GM19463 (cell line): ENCODE measurements around the gene PRM1.

Experiments
- ATAC-seq: cut with Tn5 transposase; IDR thresholded peaks from one replicate; pipeline ENCODE4 v1.9.1; 2021; ENCODE audit warnings: mild to moderate bottlenecking, moderate library complexity; ENCODE audit not compliant: unreplicated experiment

PRM1 gene

GRCh38 chr16:11280616-11281522, at the start of gene PRM1:
Gene PRM1 (minus strand): TSS chr16:11281330. CDS start chr16:11281238, 92 bp downstream.
- ATAC-seq, result no peak

- no peak for ATAC-seq
These were observed 49.6 kb upstream of the PRM1 start for GRCh38 chr16:11330526-11331237.

- ATAC-seq, result no peak
These were observed 48.8 kb upstream of the PRM1 start for GRCh38 chr16:11329891-11330290.

- ATAC-seq, result no peak
These were observed 48.0 kb upstream of the PRM1 start for GRCh38 chr16:11329071-11329491.

- ATAC-seq, result peak; percentile 80
These were observed 47.3 kb upstream of the PRM1 start for GRCh38 chr16:11328172-11329070.

GRCh38 chr16:11327277-11328171, 46.4 kb upstream of the PRM1 start:
- no peak for ATAC-seq

- no peak for ATAC-seq
These were observed 45.7 kb upstream of the PRM1 start for GRCh38 chr16:11326737-11327276.

GRCh38 chr16:11326084-11326736, 45.1 kb upstream of the PRM1 start:
- ATAC-seq, result no peak

GRCh38 chr16:11325404-11326083, 44.4 kb upstream of the PRM1 start:
- ATAC-seq, result no peak

- ATAC-seq, result no peak
These were observed 42.6 kb upstream of the PRM1 start for GRCh38 chr16:11323551-11324336.

- ATAC-seq, result no peak
These were observed 41.7 kb upstream of the PRM1 start for GRCh38 chr16:11322823-11323222.

- ATAC-seq, result no peak
These were observed 40.5 kb upstream of the PRM1 start for GRCh38 chr16:11321662-11322061.

- no peak for ATAC-seq
These were observed 39.0 kb upstream of the PRM1 start for GRCh38 chr16:11320170-11320569.

GRCh38 chr16:11319529-11320146, 38.5 kb upstream of the PRM1 start:
- ATAC-seq, result no peak

- no peak for ATAC-seq
These were observed 37.7 kb upstream of the PRM1 start for GRCh38 chr16:11318817-11319216.

- ATAC-seq, result no peak
These were observed 35.3 kb upstream of the PRM1 start for GRCh38 chr16:11316331-11317015.

GRCh38 chr16:11315510-11315909, 34.4 kb upstream of the PRM1 start:
- ATAC-seq, result no peak
